Sigmoid colon (tissue), 4 donors: ENCODE results near the gene EDEM2.

Experiments
- POLR2A ChIP-seq, 2 donors: fragments of 450-650 bp; IDR thresholded peaks; one replicate each; pipeline ENCODE4 v1.6.1; 2016; ENCODE audit warnings: antibody characterized with exemption in 2 of 2, mild to moderate bottlenecking in 2 of 2, moderate library complexity in 2 of 2
- POLR2AphosphoS5 ChIP-seq, 4 donors: sonication (generic); formaldehyde crosslinking; IDR thresholded peaks; one replicate each; pipeline ENCODE4 v1.6.1; 2017; ENCODE audit warnings: antibody characterized with exemption in 4 of 4
- TF ChIP-seq, protein P1 (sequence below), 4 experiments: fragments of 450-650 bp in 3 of 4; fragments of 200-600 bp in 1 of 4; IDR thresholded peaks; one replicate each; pipeline ENCODE4 v1.5.1; 2016 to 2019; ENCODE audit warnings: antibody characterized with exemption in 4 of 4, mild to moderate bottlenecking in 3 of 4, moderate library complexity in 2 of 4

DNA sequence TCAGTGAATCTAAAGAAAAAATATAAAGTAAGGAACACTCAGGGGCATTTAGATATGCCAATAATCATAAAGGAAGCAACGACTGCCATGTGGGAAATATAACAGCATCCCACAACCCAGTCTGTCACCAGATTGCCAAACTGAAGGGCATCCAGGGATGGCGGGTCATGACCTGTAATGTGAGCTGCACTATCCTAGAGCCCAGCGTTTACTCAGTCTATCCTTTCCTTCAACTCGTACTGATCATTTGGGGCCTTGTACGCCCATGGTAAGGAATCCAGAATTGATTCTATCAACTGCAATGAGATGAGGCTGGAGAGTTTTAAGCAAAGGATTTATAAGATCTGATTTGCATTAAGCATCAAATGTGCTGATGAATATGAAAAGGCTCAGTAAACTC, 59.8 kb downstream of the EDEM2 start:
- TF ChIP-seq POLR2A (IDR thresholded peaks at IDR 0.05), result no peak
- TF ChIP-seq, protein P1, sequence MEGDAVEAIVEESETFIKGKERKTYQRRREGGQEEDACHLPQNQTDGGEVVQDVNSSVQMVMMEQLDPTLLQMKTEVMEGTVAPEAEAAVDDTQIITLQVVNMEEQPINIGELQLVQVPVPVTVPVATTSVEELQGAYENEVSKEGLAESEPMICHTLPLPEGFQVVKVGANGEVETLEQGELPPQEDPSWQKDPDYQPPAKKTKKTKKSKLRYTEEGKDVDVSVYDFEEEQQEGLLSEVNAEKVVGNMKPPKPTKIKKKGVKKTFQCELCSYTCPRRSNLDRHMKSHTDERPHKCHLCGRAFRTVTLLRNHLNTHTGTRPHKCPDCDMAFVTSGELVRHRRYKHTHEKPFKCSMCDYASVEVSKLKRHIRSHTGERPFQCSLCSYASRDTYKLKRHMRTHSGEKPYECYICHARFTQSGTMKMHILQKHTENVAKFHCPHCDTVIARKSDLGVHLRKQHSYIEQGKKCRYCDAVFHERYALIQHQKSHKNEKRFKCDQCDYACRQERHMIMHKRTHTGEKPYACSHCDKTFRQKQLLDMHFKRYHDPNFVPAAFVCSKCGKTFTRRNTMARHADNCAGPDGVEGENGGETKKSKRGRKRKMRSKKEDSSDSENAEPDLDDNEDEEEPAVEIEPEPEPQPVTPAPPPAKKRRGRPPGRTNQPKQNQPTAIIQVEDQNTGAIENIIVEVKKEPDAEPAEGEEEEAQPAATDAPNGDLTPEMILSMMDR (IDR thresholded peaks at IDR 0.05), result no peak
- no peak for TF ChIP-seq POLR2AphosphoS5 (IDR thresholded peaks at IDR 0.05)
